ENCODE measurements around the gene CERCAM.
A peak's percentile ranks its signal among the peaks of the same experiment; 100 is the strongest.
"Not testable (repeated sequence)": the region's sequence is repeated elsewhere in the genome, so short reads cannot be mapped to it uniquely, and the experiment has no call there.

Gene CERCAM

DNA sequence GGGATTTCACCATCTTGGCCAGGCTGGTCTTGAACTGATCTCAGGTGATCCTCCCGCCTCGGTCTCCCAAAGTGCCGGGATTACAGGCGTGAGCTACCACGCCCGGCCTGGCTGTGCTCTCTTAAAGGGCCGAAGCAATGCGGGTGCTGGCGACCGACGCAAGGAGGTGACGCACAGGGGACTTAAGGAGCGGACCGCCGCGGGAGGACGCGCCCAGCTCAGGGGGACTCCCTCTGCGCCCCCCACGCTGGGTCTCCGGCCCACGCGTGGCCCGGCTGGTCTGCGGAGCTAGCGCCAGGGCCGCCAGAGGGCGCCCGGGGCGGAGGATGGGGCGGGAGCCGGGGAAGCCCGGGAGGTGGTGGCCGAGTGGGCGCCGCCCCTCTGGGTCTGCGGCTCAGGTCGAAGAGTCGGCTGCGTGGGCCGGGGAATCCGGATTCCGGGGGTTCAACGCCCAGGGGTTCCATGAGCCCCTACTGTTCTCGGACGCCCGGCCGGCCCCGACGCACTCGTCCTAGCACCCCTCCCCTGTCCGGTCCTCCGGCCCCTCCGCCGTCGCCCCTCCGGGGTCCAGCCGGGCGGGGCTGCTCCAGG lies 502 bp upstream of the CERCAM start:
- DNase-seq (ENCODE audit: low read depth), result no peak
- TF ChIP-seq, protein P1, sequence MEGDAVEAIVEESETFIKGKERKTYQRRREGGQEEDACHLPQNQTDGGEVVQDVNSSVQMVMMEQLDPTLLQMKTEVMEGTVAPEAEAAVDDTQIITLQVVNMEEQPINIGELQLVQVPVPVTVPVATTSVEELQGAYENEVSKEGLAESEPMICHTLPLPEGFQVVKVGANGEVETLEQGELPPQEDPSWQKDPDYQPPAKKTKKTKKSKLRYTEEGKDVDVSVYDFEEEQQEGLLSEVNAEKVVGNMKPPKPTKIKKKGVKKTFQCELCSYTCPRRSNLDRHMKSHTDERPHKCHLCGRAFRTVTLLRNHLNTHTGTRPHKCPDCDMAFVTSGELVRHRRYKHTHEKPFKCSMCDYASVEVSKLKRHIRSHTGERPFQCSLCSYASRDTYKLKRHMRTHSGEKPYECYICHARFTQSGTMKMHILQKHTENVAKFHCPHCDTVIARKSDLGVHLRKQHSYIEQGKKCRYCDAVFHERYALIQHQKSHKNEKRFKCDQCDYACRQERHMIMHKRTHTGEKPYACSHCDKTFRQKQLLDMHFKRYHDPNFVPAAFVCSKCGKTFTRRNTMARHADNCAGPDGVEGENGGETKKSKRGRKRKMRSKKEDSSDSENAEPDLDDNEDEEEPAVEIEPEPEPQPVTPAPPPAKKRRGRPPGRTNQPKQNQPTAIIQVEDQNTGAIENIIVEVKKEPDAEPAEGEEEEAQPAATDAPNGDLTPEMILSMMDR (conservative IDR thresholded peaks at IDR 0.05; ENCODE audit: low read depth, low read length), result peak; percentile 69
- peak overlapping the region; percentile 64 for H3K4me3 ChIP-seq (ENCODE audit: low read length)

DNA sequence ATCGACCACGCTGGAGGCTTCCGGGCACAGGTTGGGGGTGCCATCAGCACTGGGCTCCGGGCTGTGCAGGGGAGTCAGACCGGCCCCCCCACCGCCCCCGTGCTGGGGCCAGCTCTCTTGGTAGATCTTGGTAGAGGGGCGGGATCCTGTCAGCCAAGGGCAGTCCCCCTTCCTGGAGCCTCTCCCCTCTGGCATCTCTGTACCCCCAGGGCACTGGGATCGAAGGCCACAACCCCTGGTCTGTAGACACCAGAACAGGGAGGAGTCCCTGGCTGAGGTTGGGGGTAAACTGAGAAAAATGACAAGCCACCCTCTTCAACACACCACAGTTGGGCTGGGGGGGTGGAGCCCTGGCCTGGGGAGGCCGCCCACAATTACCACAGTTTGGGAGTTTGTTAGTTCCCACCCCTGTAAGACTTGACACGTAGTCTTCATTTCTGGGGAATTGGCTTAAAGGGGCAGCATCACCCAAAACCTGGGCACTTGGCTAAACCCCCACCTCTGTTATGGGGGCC lies 882 bp downstream of the CERCAM start:
- TF ChIP-seq, protein P1 (conservative IDR thresholded peaks at IDR 0.05; ENCODE audit: low read depth, low read length), result no peak
- DNase-seq (ENCODE audit: low read depth), result no peak
- peak overlapping the region; percentile 64 for H3K4me3 ChIP-seq (ENCODE audit: low read length)

- not testable (repeated sequence) for DNase-seq (ENCODE audit: low read depth); H3K4me3 ChIP-seq (ENCODE audit: low read length)
Measured at GRCh38 chr9:128422022-128422782, 1.5 kb downstream of the CERCAM start.

DNA sequence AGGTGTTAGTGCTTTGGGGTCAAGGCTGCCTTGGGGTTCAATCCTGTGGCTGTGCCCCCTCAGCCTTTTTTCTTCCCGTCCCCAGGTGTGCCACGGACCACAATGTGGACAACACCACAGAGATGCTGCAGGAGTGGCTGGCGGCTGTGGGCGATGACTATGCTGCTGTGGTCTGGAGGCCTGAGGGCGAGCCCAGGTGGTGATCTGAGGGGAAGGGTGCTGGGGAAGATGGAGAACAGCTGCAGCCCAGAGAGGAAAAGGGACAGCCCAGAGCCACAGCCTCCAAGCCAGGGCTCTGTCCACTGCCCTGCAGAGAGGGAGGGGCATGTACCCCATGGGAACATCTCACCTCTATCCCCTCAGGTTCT lies 2.1 kb downstream of the CERCAM start:
- TF ChIP-seq, protein P1 (conservative IDR thresholded peaks at IDR 0.05; ENCODE audit: low read depth, low read length), result no peak
- no peak overlapping the region for H3K4me3 ChIP-seq (ENCODE audit: low read length)
- DNase-seq (ENCODE audit: low read depth), result no peak

DNA sequence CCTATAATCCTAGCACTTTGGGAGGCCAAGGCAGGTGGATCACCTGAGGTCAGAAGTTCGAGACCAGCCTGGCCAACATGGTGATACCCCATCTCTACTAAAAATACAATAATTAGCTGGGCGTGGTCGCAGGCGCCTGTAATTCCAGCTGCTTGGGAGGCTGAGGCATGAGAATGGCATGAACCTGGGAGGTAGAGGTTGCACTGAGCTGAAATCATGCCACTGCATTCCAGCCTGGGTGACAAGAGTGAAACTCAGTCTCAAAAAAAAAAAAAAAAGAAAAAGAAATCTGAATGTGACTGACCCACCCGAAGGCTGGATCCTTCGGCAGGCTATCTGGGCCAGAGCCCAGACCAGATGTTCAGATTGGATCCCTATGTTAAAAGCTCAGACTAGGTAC lies 2.7 kb downstream of the CERCAM start:
- not testable (repeated sequence) for H3K4me3 ChIP-seq (ENCODE audit: low read length); DNase-seq (ENCODE audit: low read depth)

- TF ChIP-seq, protein P1 (conservative IDR thresholded peaks at IDR 0.05; ENCODE audit: low read depth, low read length), result no peak
- DNase-seq (ENCODE audit: low read depth), result no peak
- H3K4me3 ChIP-seq (ENCODE audit: low read length), result no peak overlapping the region
Measured at GRCh38 chr9:128424268-128424780, 3.7 kb downstream of the CERCAM start.

DNA sequence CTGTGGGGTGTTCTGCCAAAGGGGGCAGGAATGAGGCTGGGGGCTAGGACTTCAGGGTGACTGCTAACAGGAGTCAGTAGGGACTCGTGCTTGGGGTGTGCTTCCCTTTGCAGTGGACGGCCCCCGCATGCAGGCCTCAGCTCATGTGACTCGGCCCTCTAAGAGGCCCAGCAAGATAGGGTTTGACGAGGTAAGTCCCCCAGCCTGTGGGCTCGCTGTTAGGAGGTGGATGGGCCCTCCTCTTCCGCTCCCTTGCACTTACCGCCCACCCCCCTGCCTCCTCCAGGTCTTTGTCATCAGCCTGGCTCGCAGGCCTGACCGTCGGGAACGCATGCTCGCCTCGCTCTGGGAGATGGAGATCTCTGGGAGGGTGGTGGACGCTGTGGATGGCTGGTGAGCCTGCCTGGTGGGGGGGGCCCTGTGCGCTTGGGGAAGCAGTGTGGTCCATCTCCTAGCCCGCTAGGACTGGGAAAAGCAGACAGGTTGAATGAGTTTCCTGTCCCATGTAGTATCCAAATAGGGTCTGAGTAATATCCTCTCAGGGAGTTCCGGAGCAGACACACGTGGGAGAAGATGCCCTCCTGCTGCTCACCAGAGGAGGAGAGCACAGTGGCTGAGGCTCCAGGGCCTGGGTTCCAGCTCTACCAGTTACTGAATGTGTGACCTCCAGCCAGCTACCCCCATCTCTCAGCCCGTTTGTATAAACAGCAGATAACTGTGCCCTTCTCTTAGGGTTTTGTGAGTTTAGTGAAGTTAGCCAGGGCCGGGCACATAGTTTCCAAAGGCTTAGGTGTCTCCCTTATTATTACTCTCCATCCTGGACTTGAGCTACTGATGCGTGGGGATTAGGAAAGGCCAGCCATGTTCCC lies 8.2 kb downstream of the CERCAM start:
- TF ChIP-seq, protein P1 (conservative IDR thresholded peaks at IDR 0.05; ENCODE audit: low read depth, low read length), result no peak
- DNase-seq (ENCODE audit: low read depth), result no peak
- no peak overlapping the region for H3K4me3 ChIP-seq (ENCODE audit: low read length)
